22Rv1 (cell line): ENCODE results near the gene QPCT.

Experiments
- CTCF ChIP-seq: fragments of 450-650 bp; IDR thresholded peaks from 2 replicates; pipeline ENCODE4 v1.5.1; 2017; ENCODE audit warnings: mild to moderate bottlenecking
- ZFX ChIP-seq: fragments of 450-650 bp; IDR thresholded peaks from 2 replicates; pipeline ENCODE4 v1.6.1; 2017; ENCODE audit warnings: antibody characterized with exemption, borderline replicate concordance

- no peak for TF ChIP-seq CTCF
- TF ChIP-seq ZFX, result no peak
Measured at GRCh38 chr2:37388074-37388473, 43.6 kb downstream of the QPCT start.
